Measurements from ENCODE around the gene KIF26B.

The KIF26B gene

GRCh38 chr1:245493029-245493428 lies 338.2 kb downstream of the KIF26B start:
- in situ Hi-C loops (cut with MboI; ENCODE audit: low sequenced_read_pairs, unreplicated experiment), result no loop called here
- DNase-seq (ENCODE audit: low spot score), result no peak
- no peak for TF ChIP-seq CTCF (IDR thresholded peaks at IDR 0.05; ENCODE audit: borderline replicate concordance, control extremely low read depth, extremely low read depth, insufficient read depth, missing control alignments)

- DNase-seq (ENCODE audit: low spot score), result no peak
- in situ Hi-C loops (cut with MboI; ENCODE audit: low sequenced_read_pairs, unreplicated experiment), result no loop called here
- no peak for TF ChIP-seq CTCF (IDR thresholded peaks at IDR 0.05; ENCODE audit: borderline replicate concordance, control extremely low read depth, extremely low read depth, insufficient read depth, missing control alignments)
Observed at GRCh38 chr1:245495681-245496080, 340.9 kb downstream of the KIF26B start.

GRCh38 chr1:245500546-245500945 lies 345.8 kb downstream of the KIF26B start:
- in situ Hi-C loops (cut with MboI; ENCODE audit: low sequenced_read_pairs, unreplicated experiment), result no loop called here
- no peak for DNase-seq (ENCODE audit: low spot score)
- TF ChIP-seq CTCF (IDR thresholded peaks at IDR 0.05; ENCODE audit: borderline replicate concordance, control extremely low read depth, extremely low read depth, insufficient read depth, missing control alignments), result no peak

- TF ChIP-seq CTCF (IDR thresholded peaks at IDR 0.05; ENCODE audit: borderline replicate concordance, control extremely low read depth, extremely low read depth, insufficient read depth, missing control alignments), result no peak
- in situ Hi-C loops (cut with MboI; ENCODE audit: low sequenced_read_pairs, unreplicated experiment), result no loop called here
- DNase-seq (ENCODE audit: low spot score), result no peak
Observed at GRCh38 chr1:245501633-245502032, 346.8 kb downstream of the KIF26B start.

GRCh38 chr1:245503548-245503947 lies 348.8 kb downstream of the KIF26B start:
- DNase-seq (ENCODE audit: low spot score), result no peak
- TF ChIP-seq CTCF (IDR thresholded peaks at IDR 0.05; ENCODE audit: borderline replicate concordance, control extremely low read depth, extremely low read depth, insufficient read depth, missing control alignments), result no peak
- in situ Hi-C loops (cut with MboI; ENCODE audit: low sequenced_read_pairs, unreplicated experiment), result no loop called here

- no peak for TF ChIP-seq CTCF (IDR thresholded peaks at IDR 0.05; ENCODE audit: borderline replicate concordance, control extremely low read depth, extremely low read depth, insufficient read depth, missing control alignments)
- in situ Hi-C loops (cut with MboI; ENCODE audit: low sequenced_read_pairs, unreplicated experiment), result no loop called here
- DNase-seq (ENCODE audit: low spot score), result no peak
Observed at GRCh38 chr1:245510144-245510543, 355.4 kb downstream of the KIF26B start.

Data from GM13976 (cell line).